ENCODE results near the gene NFKB2.

NFKB2 gene

GRCh38 chr10:102408728-102409603 is 13.5 kb downstream of the NFKB2 start:
- peak; percentile 25 for DNase-seq (ENCODE audit: low spot score)

GRCh38 chr10:102409604-102410428 is 14.3 kb downstream of the NFKB2 start:
- no peak for DNase-seq (ENCODE audit: low spot score)

GRCh38 chr10:102410429-102411073 is 15.0 kb downstream of the NFKB2 start:
- DNase-seq (ENCODE audit: low spot score), result no peak

GRCh38 chr10:102411341-102412255 is 16.1 kb downstream of the NFKB2 start:
- DNase-seq (ENCODE audit: low spot score), result no peak

- DNase-seq (ENCODE audit: low spot score), result no peak
Measured at GRCh38 chr10:102412293-102412692, 16.8 kb downstream of the NFKB2 start.

GRCh38 chr10:102413053-102413705 is 17.7 kb downstream of the NFKB2 start:
- no peak for DNase-seq (ENCODE audit: low spot score)

- no peak for DNase-seq (ENCODE audit: low spot score)
Measured at GRCh38 chr10:102413806-102414561, 18.5 kb downstream of the NFKB2 start.

- DNase-seq (ENCODE audit: low spot score), result no peak
Measured at GRCh38 chr10:102414749-102415148, 19.2 kb downstream of the NFKB2 start.

GRCh38 chr10:102416283-102416682 is 20.8 kb downstream of the NFKB2 start:
- DNase-seq (ENCODE audit: low spot score), result no peak

GRCh38 chr10:102416695-102417094 is 21.2 kb downstream of the NFKB2 start:
- no peak for DNase-seq (ENCODE audit: low spot score)

GRCh38 chr10:102418622-102419268 is 23.2 kb downstream of the NFKB2 start, which contains the start of gene PSD:
Gene PSD, minus strand, starts transcription at chr10:102418785. Its CDS starts 1,747 bp downstream, at chr10:102417038.
- no peak for DNase-seq (ENCODE audit: low spot score)

GRCh38 chr10:102419269-102420180 is 24.0 kb downstream of the NFKB2 start:
- DNase-seq (ENCODE audit: low spot score), result peak; percentile 33

GRCh38 chr10:102420181-102420713 is 24.7 kb downstream of the NFKB2 start:
- DNase-seq (ENCODE audit: low spot score), result no peak

- DNase-seq (ENCODE audit: low spot score), result peak; percentile 92
Measured at GRCh38 chr10:102420714-102421506, 25.4 kb downstream of the NFKB2 start, which contains the start of gene FBXL15. Gene FBXL15, plus strand, starts transcription at chr10:102420836. Its CDS starts 294 bp downstream, at chr10:102421130.

GRCh38 chr10:102421507-102421756 is 25.9 kb downstream of the NFKB2 start:
- DNase-seq (ENCODE audit: low spot score), result no peak

- peak; percentile 63 for DNase-seq (ENCODE audit: low spot score)
Measured at GRCh38 chr10:102421757-102422512, 26.4 kb downstream of the NFKB2 start.

Data from SW480 (cell line).